GM19238 (cell line): Measurements from ENCODE around the gene NDUFA8.
A peak's percentile ranks its signal among the peaks of the same experiment; 100 is the strongest.

Source experiments
- DNase-seq: peaks from one replicate; pipeline ENCODE4 v3.0.0; 2011; ENCODE audit warnings: low spot score; ENCODE audit not compliant: insufficient read length

The NDUFA8 gene

GRCh38 chr9:122159026-122159924 lies at the start of gene NDUFA8, which contains the start of gene MORN5:
Gene NDUFA8, minus strand, starts transcription at chr9:122159779. Its CDS starts 102 bp downstream, at chr9:122159677.
Gene MORN5, plus strand, starts transcription at chr9:122159908. Its CDS starts 65 bp downstream, at chr9:122159973.
- DNase-seq: peak; percentile 98

GRCh38 chr9:122207096-122207495 lies 47.5 kb upstream of the NDUFA8 start:
- no peak for DNase-seq

- DNase-seq: no peak
Observed at GRCh38 chr9:122206118-122207046, 46.8 kb upstream of the NDUFA8 start.

- no peak for DNase-seq
Observed at GRCh38 chr9:122205176-122205575, 45.6 kb upstream of the NDUFA8 start.

- DNase-seq: no peak
Observed at GRCh38 chr9:122204491-122204890, 44.9 kb upstream of the NDUFA8 start.

- no peak for DNase-seq
Observed at GRCh38 chr9:122204055-122204454, 44.5 kb upstream of the NDUFA8 start.

GRCh38 chr9:122202111-122202510 lies 42.5 kb upstream of the NDUFA8 start:
- no peak for DNase-seq

- DNase-seq: no peak
Observed at GRCh38 chr9:122201641-122202040, 42.1 kb upstream of the NDUFA8 start.

- DNase-seq: no peak
Observed at GRCh38 chr9:122200960-122201595, 41.5 kb upstream of the NDUFA8 start.

GRCh38 chr9:122197882-122198281 lies 38.3 kb upstream of the NDUFA8 start:
- DNase-seq: no peak

- DNase-seq: no peak
Observed at GRCh38 chr9:122197426-122197825, 37.8 kb upstream of the NDUFA8 start.

- DNase-seq: no peak
Observed at GRCh38 chr9:122195875-122196274, 36.3 kb upstream of the NDUFA8 start.

GRCh38 chr9:122193651-122194050 lies 34.1 kb upstream of the NDUFA8 start:
- no peak for DNase-seq

- DNase-seq: no peak
Observed at GRCh38 chr9:122192914-122193525, 33.4 kb upstream of the NDUFA8 start.

GRCh38 chr9:122192261-122192875 lies 32.8 kb upstream of the NDUFA8 start:
- no peak for DNase-seq

- DNase-seq: no peak
Observed at GRCh38 chr9:122191584-122191983, 32.0 kb upstream of the NDUFA8 start.

- DNase-seq: no peak
Observed at GRCh38 chr9:122190597-122191381, 31.2 kb upstream of the NDUFA8 start.

- DNase-seq: no peak
Observed at GRCh38 chr9:122188369-122188768, 28.8 kb upstream of the NDUFA8 start.

- DNase-seq: no peak
Observed at GRCh38 chr9:122186777-122187470, 27.3 kb upstream of the NDUFA8 start.
